GM12878 (cell line): Measurements from ENCODE around the gene SGSH. TPM values are rescaled to one million over a fixed set of nuclear protein-coding genes. Genes with fewer than 3 reads are reported as not detected.

ENCODE experiments used
- ATAC-seq: fragments of 200-7000 bp; cut with Tn5 transposase; 3 replicates; pipeline ENCODE4 v1.9.1; 2020; ENCODE audit warnings: mild to moderate bottlenecking, moderate library complexity
- BruUV-seq: library from RNA; stranded (reverse); fragments of 400-500 nt; replicated peaks from 2 replicates; lab custom pipeline; 2021; lab: Mats Ljungman, UMichigan
- CTCF ChIA-PET: fragments of 300-600 bp; sonication (Branson Sonifier 250); formaldehyde crosslinking; extraction: SDS; loops from one replicate; lab custom pipeline; 2021; ENCODE audit warnings: inconsistent platforms; lab: Yijun Ruan, JAX
- POLR2A ChIA-PET: fragments of 350-600 bp; formaldehyde crosslinking; extraction: SDS; loops from one replicate; lab custom pipeline; 2021; ENCODE audit warnings: inconsistent platforms; lab: Charles Lee
- RAD21 ChIA-PET: fragments of 300-600 bp; sonication (Branson Sonifier 250); formaldehyde crosslinking; loops from one replicate; lab custom pipeline; 2023; ENCODE audit warnings: antibody characterized with exemption; ENCODE audit not compliant: unreplicated experiment; lab: Charles Lee
- SMC1A ChIA-PET: fragments of 300-600 bp; sonication (Branson Sonifier 250); formaldehyde crosslinking; loops from one replicate; lab custom pipeline; 2023; ENCODE audit not compliant: unreplicated experiment, uncharacterized antibody; lab: Charles Lee
- DNase-seq: peaks from one replicate; pipeline ENCODE4 v3.0.0-alpha.2; 2011; ENCODE audit warnings: low read depth, low spot score
- FAIRE-seq: peaks from 3 replicates; lab custom pipeline; 2011; peaks lifted over from hg19 to GRCh38; lab: Jason Lieb, UNC
- H2AFZ ChIP-seq: 2 replicates; pipeline ENCODE4 v1.6.0; 2011; ENCODE audit warnings: low read depth, low read length, control low read depth; ENCODE audit not compliant: control insufficient read depth
- H3K27ac ChIP-seq: 2 replicates; pipeline ENCODE4 v1.5.1; 2011; ENCODE audit warnings: control low read depth; ENCODE audit not compliant: control insufficient read depth, insufficient read depth
- H3K27me3 ChIP-seq, 2 experiments: replicated peaks in 1 of 2; 2 replicates each; pipeline versions ENCODE4 v1.6.0 to v1.6.1; 2011; ENCODE audit warnings: low read length in 1 of 2; ENCODE audit not compliant: control insufficient read depth in 2 of 2, insufficient read depth in 2 of 2
- H3K36me3 ChIP-seq, 2 experiments: 2 replicates each; pipeline ENCODE4 v1.5.1; 2011; ENCODE audit warnings: low read length in 1 of 2; ENCODE audit not compliant: control insufficient read depth in 2 of 2, insufficient read depth in 2 of 2
- H3K4me1 ChIP-seq: 2 replicates; pipeline ENCODE4 v1.6.1; 2011; ENCODE audit warnings: mild to moderate bottlenecking, low read length, moderate library complexity, mixed read lengths; ENCODE audit not compliant: control insufficient read depth, insufficient read depth
- H3K4me2 ChIP-seq: 2 replicates; pipeline ENCODE4 v1.6.0; 2011; ENCODE audit warnings: control low read depth; ENCODE audit not compliant: control insufficient read depth, insufficient read depth
- H3K4me3 ChIP-seq: fragments of 200-600 bp; sonication (generic); 2 replicates; pipeline ENCODE4 v1.5.1; 2016
- H3K79me2 ChIP-seq: 2 replicates; pipeline ENCODE4 v1.6.0; 2011; ENCODE audit warnings: low read length; ENCODE audit not compliant: control insufficient read depth, insufficient read depth
- H3K9ac ChIP-seq: 2 replicates; pipeline ENCODE4 v1.8.0; 2011; ENCODE audit warnings: low read length, control low read depth, mixed read lengths; ENCODE audit not compliant: control insufficient read depth, insufficient read depth
- H3K9me3 ChIP-seq: replicated peaks from 3 replicates; pipeline ENCODE4 v1.5.1; 2011; ENCODE audit warnings: mild to moderate bottlenecking, low read length; ENCODE audit not compliant: control insufficient read depth, insufficient read depth
- H4K20me1 ChIP-seq: 2 replicates; pipeline ENCODE4 v1.6.0; 2011; ENCODE audit not compliant: control insufficient read depth, insufficient read depth
- BRCA1 ChIP-seq: IDR thresholded peaks from 2 replicates; pipeline ENCODE4 v1.6.1; 2011; ENCODE audit warnings: low read depth, low read length, improper control_type of control experiment
- CHD4 ChIP-seq: fragments of 200-600 bp; sonication (generic); IDR thresholded peaks from 2 replicates; pipeline ENCODE4 v1.6.1; 2016; ENCODE audit warnings: mild to moderate bottlenecking
- CREB1 ChIP-seq: IDR thresholded peaks from 2 replicates; pipeline ENCODE4 v1.6.1; 2012; ENCODE audit warnings: low read depth, mild to moderate bottlenecking, inconsistent platforms
- FOXK2 ChIP-seq: fragments of 450-650 bp; IDR thresholded peaks from 2 replicates; pipeline ENCODE4 v1.6.1; 2017; ENCODE audit warnings: mild to moderate bottlenecking, moderate library complexity
- KAT2A ChIP-seq: conservative IDR thresholded peaks from 2 replicates; pipeline ENCODE4 v1.6.1; 2011; ENCODE audit warnings: low read depth, low read length; ENCODE audit not compliant: control insufficient read depth
- KDM1A ChIP-seq: fragments of 200-600 bp; sonication (generic); IDR thresholded peaks from 2 replicates; pipeline ENCODE4 v1.6.1; 2016; ENCODE audit warnings: borderline replicate concordance
- MYC ChIP-seq: IDR thresholded peaks from 2 replicates; pipeline ENCODE4 v1.6.1; 2011; ENCODE audit warnings: mild to moderate bottlenecking, low read length, moderate library complexity, inconsistent platforms; ENCODE audit not compliant: insufficient read depth, insufficient replicate concordance, insufficient read length, severe bottlenecking
- RAD51 ChIP-seq: fragments of 450-650 bp; IDR thresholded peaks from 2 replicates; pipeline ENCODE4 v1.6.1; 2016; ENCODE audit warnings: moderate library complexity, mild to moderate bottlenecking, inconsistent platforms
- RFX5 ChIP-seq: IDR thresholded peaks from 2 replicates; pipeline ENCODE4 v1.6.1; 2011; ENCODE audit warnings: low read depth, low read length, improper control_type of control experiment
- SMARCA5 ChIP-seq: fragments of 450-650 bp; IDR thresholded peaks from 2 replicates; pipeline ENCODE4 v1.6.1; 2017; ENCODE audit warnings: mild to moderate bottlenecking
- SPI1 ChIP-seq: IDR thresholded peaks from 2 replicates; pipeline ENCODE4 v1.6.1; 2011; ENCODE audit warnings: low read depth, mild to moderate bottlenecking, low read length, moderate library complexity, borderline replicate concordance; ENCODE audit not compliant: insufficient read depth
- SUPT20H ChIP-seq: IDR thresholded peaks from 2 replicates; pipeline ENCODE4 v1.6.1; 2011; ENCODE audit warnings: low read depth, mild to moderate bottlenecking, low read length, moderate library complexity, borderline replicate concordance; ENCODE audit not compliant: control insufficient read depth
- TCF7 ChIP-seq: IDR thresholded peaks from 2 replicates; pipeline ENCODE4 v1.6.1; 2014; ENCODE audit warnings: antibody characterized with exemption, borderline replicate concordance
- ZNF217 ChIP-seq: fragments of 450-650 bp; IDR thresholded peaks from 2 replicates; pipeline ENCODE4 v1.6.1; 2017; ENCODE audit warnings: antibody characterized with exemption, mild to moderate bottlenecking
- ZNF384 ChIP-seq: IDR thresholded peaks from 2 replicates; pipeline ENCODE4 v1.6.1; 2012; ENCODE audit warnings: low read depth, mild to moderate bottlenecking, low read length, improper control_type of control experiment, borderline replicate concordance
- ZZZ3 ChIP-seq: IDR thresholded peaks from 2 replicates; pipeline ENCODE4 v1.6.1; 2011; ENCODE audit warnings: low read depth; ENCODE audit not compliant: control insufficient read depth, insufficient read length
- WGBS: methylation state at CpG from one replicate; pipeline ENCODE4 v1.1.6; 2016; ENCODE audit warnings: low lambda C conversion rate; ENCODE audit not compliant: insufficient replicate concordance, insufficient coverage; ENCODE audit errors: missing lambda C conversion rate; 5-methylcytosine and 5-hydroxymethylcytosine counted together
- in situ Hi-C: fragments of 300-500 bp; cut with MboI; formaldehyde crosslinking; loops from 9 replicates; pipeline ENCODE4 v1.14.3; 2018; ENCODE audit warnings: mixed read lengths
- intact Hi-C: fragments of 100-400 bp; cut with micrococcal nuclease; formaldehyde crosslinking; loops from one replicate; pipeline ENCODE4 v1.14.2; 2022; ENCODE audit not compliant: unreplicated experiment
- polyA plus RNA-seq, 11 experiments: library from polyadenylated mRNA; depleted of rRNA in 4 of 11; unstranded in 6 of 11; stranded (reverse) in 5 of 11; fragments of >200 nt; fragmentation: Nextera tagmentation in 4 of 11; fragmentation: Illumina TruSeq in 1 of 11; extraction: Ambion mirVana in 4 of 11; extraction: Trizol in 1 of 11; gene quantifications; 1 replicate in 1 of 11; 2 replicates in 10 of 11; pipeline versions ENCODE4 v1.2.1 to v1.2.3, GENCODE V29; 2011 to 2016; ENCODE audit warnings: inconsistent platforms in 2 of 11, missing spikeins in 2 of 11, low read depth in 1 of 11
- total RNA-seq, 4 experiments: library from RNA; depleted of rRNA in 3 of 4; stranded (reverse); fragments of >200 nt in 3 of 4; fragmentation: Illumina TruSeq in 1 of 4; extraction: Trizol in 1 of 4; gene quantifications; 2 replicates each; pipeline versions ENCODE4 v1.2.1 to v1.2.3, GENCODE V29; 2013 to 2021
- TF ChIP-seq, protein P1 (sequence below): IDR thresholded peaks from 2 replicates; pipeline ENCODE4 v1.6.1; 2012; ENCODE audit warnings: low read depth, low read length, improper control_type of control experiment

The SGSH gene
- total and polyA plus RNA-seq, 10 of the 15 experiments (the other 5 are each of a cell fraction or from before 2014, with no cell fraction given): 0.13 to 17.2 (median 6.0) TPM

DNA sequence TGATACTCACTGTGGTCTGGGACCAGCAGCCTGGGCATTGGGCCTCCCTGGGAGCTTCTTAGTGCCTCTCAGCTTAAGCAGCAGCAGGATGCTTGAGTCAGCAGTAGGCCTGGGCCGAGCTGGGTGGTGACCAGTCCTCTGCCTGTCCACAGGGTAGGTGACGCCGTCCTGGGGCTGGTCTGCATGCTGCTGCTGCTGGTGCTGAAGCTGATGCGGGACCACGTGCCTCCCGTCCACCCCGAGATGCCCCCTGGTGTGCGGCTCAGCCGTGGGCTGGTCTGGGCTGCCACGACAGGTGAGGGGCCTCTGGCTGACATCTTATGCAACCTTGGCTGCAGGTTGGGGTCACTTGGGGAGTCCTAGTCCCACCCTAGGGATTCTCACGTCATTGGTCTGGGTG is 7.5 kb upstream of the SGSH start:
- DNase-seq (no peak), ATAC-seq (no peak), FAIRE-seq (no peak)
- intact Hi-C loops (no loop called here), in situ Hi-C loops (no loop called here)
- H3K4me2 ChIP-seq: no peak overlapping the region
- peaks cover 3% of the 10 kb centered on the region; the same call in 2 of the 3 replicates for H3K9me3 ChIP-seq
- no peak overlapping the region for H3K9ac ChIP-seq
- TF ChIP-seq MYC: no peak
- TF ChIP-seq SUPT20H: no peak
- no peak for TF ChIP-seq RAD51
- TF ChIP-seq ZNF217: no peak
- TF ChIP-seq, protein P1, sequence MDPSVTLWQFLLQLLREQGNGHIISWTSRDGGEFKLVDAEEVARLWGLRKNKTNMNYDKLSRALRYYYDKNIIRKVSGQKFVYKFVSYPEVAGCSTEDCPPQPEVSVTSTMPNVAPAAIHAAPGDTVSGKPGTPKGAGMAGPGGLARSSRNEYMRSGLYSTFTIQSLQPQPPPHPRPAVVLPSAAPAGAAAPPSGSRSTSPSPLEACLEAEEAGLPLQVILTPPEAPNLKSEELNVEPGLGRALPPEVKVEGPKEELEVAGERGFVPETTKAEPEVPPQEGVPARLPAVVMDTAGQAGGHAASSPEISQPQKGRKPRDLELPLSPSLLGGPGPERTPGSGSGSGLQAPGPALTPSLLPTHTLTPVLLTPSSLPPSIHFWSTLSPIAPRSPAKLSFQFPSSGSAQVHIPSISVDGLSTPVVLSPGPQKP: no peak
- TF ChIP-seq KDM1A: no peak
- no peak for TF ChIP-seq RFX5
- TF ChIP-seq SPI1: no peak
- TF ChIP-seq TCF7: no peak
- no peak for TF ChIP-seq SMARCA5
- TF ChIP-seq ZZZ3: no peak
- TF ChIP-seq BRCA1: no peak
- no peak for TF ChIP-seq FOXK2
- TF ChIP-seq KAT2A: no peak
- TF ChIP-seq ZNF384: no peak
- no peak for TF ChIP-seq CREB1
- TF ChIP-seq CHD4: no peak
- no peaks in the 10 kb centered on the region for H4K20me1 ChIP-seq
- H3K4me3 ChIP-seq: no peak overlapping the region
- H3K36me3 ChIP-seq: no peaks in the 10 kb centered on the region
- H3K4me1 ChIP-seq: no peaks in the 10 kb centered on the region
- ChIA-PET CTCF (no interaction called here), RAD21 (no interaction called here), SMC1A (interaction anchor here (0.6 kb wide), 1 partner anchor 487 kb away, joined by 3 read pairs; no protein-coding TSS in a partner anchor), POLR2A (no interaction called here)
- no peak overlapping the region for H3K27ac ChIP-seq
- H3K79me2 ChIP-seq: no peaks in the 10 kb centered on the region
- WGBS: 50% methylated on average over 11 of the region's 11 CpGs
- no peak overlapping the region for H2AFZ ChIP-seq
- no TSS peak for BruUV-seq
- no peaks in the 10 kb centered on the region for H3K27me3 ChIP-seq
